ENCODE data around the gene RPL41.

- no peak for TF ChIP-seq CTCF (conservative IDR thresholded peaks at IDR 0.05; ENCODE audit: low read depth, low read length)
- no peak for TF ChIP-seq EZH2 (IDR thresholded peaks at IDR 0.05; ENCODE audit: borderline replicate concordance, low read depth, low read length, poor library complexity, severe bottlenecking)
These were observed 13.2 kb upstream of the RPL41 start for GRCh38 chr12:56103066-56103711.
